ENCODE data around the gene RSPH6A.

GRCh38 chr19:45794627-45795026 lies 20.5 kb downstream of the RSPH6A start:
- TF ChIP-seq CTCF (IDR thresholded peaks at IDR 0.05 in 8 of 11, conservative IDR thresholded peaks at IDR 0.05 in 3 of 11): no peak
- no peak for TF ChIP-seq POLR2AphosphoS5 (IDR thresholded peaks at IDR 0.05)

Measured in spleen (tissue), 7 donors.